GM06990 (cell line): ENCODE measurements around the gene PLCB4.

Source experiments
- DNase-seq: peaks from one replicate; pipeline ENCODE4 v3.0.0-alpha.2; 2011; ENCODE audit not compliant: insufficient read length; ENCODE audit errors: extremely low read depth
- H3K27me3 ChIP-seq: replicated peaks from 2 replicates; pipeline ENCODE4 v1.6.0; 2011; ENCODE audit warnings: low read length; ENCODE audit not compliant: control insufficient read depth, insufficient read depth
- H3K36me3 ChIP-seq: 2 replicates; pipeline ENCODE4 v1.5.1; 2011; ENCODE audit warnings: low read length; ENCODE audit not compliant: control insufficient read depth, insufficient read depth
- H3K4me3 ChIP-seq: replicated peaks from 2 replicates; pipeline ENCODE4 v1.5.1; 2011; ENCODE audit warnings: low read depth, mild to moderate bottlenecking, control low read depth, low read length
- TF ChIP-seq, protein P1 (sequence below): IDR thresholded peaks from 2 replicates; pipeline ENCODE4 v1.5.1; 2011; ENCODE audit warnings: low read length, control low read depth, mild to moderate bottlenecking, inconsistent platforms; ENCODE audit not compliant: insufficient read depth, poor library complexity, severe bottlenecking

The PLCB4 gene

DNA sequence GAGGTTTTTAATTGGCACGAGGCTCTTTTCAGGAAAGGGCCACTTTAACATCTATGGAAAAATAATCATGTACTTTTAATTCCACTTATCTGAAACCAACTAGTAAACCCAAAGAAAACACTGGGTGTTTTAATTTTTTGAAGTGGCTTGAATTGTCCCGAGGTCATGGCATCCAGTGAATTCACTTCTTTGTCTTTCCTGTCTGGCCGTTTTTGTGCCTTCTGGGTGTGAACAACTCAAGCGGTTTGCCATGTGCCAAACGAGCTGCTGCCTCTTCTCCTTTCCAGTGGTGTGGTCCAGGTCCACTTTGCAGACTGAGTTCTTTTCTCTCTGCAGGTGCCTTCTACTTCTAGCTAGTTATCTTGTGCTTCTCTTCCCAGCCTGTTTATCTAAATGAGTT, 117.5 kb downstream of the PLCB4 start:
- no peak for DNase-seq
- no peaks in the 10 kb centered on the region for H3K27me3 ChIP-seq
- TF ChIP-seq, protein P1, sequence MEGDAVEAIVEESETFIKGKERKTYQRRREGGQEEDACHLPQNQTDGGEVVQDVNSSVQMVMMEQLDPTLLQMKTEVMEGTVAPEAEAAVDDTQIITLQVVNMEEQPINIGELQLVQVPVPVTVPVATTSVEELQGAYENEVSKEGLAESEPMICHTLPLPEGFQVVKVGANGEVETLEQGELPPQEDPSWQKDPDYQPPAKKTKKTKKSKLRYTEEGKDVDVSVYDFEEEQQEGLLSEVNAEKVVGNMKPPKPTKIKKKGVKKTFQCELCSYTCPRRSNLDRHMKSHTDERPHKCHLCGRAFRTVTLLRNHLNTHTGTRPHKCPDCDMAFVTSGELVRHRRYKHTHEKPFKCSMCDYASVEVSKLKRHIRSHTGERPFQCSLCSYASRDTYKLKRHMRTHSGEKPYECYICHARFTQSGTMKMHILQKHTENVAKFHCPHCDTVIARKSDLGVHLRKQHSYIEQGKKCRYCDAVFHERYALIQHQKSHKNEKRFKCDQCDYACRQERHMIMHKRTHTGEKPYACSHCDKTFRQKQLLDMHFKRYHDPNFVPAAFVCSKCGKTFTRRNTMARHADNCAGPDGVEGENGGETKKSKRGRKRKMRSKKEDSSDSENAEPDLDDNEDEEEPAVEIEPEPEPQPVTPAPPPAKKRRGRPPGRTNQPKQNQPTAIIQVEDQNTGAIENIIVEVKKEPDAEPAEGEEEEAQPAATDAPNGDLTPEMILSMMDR, result no peak
- no peak overlapping the region for H3K4me3 ChIP-seq
- no peaks in the 10 kb centered on the region for H3K36me3 ChIP-seq

DNA sequence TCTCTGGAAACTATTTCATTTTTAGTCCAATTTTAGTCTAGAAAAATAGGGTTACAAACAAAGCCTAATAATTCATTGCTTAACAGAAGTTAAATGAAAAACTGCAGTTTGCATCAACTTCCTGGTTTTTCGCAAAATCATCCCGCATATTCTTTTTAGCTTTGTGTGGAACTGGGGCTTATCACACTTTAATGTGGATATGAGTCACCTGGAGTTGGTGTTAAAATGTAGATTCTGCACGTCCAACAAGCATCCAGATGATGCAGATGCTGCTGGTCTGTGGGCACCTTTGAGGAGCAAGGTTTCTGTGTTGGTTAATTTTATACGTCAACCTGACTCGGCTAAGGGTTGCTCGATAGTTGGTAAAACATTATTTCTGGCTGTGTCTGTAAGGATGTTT, 126.1 kb downstream of the PLCB4 start:
- H3K36me3 ChIP-seq, result no peaks in the 10 kb centered on the region
- TF ChIP-seq, protein P1, result no peak
- H3K27me3 ChIP-seq, result no peaks in the 10 kb centered on the region; the same call in 1 of the 2 replicates
- H3K4me3 ChIP-seq, result no peak overlapping the region
- no peak for DNase-seq

DNA sequence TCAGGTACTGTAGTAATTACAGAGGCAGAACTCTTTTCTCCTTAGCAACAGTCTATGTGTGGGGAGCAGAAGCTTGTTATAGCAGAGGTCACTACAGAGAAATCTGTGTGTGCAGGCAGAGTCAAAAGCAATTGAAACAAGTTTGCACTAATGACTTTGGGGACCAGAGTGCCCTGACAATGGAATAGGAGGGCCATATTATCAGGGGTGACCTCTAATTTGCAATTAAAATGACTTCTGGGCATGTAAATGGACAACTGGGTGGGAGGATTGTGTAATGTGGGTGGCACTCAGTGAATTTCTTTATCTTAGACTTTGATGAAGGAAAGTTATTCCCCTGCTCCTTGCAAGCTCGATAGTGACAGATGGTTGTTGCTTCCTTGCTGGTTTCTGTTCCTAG, 127.2 kb downstream of the PLCB4 start:
- Histone ChIP-seq H3K27me3 (no peaks in the 10 kb centered on the region; the same call in 1 of the 2 replicates), H3K4me3 (no peak overlapping the region), H3K36me3 (no peaks in the 10 kb centered on the region)
- DNase-seq, result no peak
- TF ChIP-seq, protein P1, result no peak

DNA sequence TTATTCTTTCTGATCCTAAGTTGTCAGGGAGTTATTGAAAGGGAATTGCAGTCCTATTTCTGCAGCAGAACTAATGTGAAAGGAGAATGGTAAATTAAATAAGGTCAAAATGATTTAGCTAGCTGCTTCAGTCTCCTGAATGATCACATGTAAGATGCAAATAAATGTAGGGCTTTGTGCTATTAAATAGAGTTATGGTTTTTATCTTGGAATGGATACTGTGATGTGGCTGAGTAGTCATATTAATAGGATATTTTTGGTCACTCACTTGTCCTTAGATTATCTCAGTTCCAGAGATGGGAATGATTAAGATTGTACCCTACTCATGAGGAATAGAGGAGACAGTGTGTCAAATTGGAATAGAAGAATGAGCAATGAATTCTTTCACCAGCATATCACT, 129.6 kb downstream of the PLCB4 start:
- TF ChIP-seq, protein P1, result no peak
- no peaks in the 10 kb centered on the region; the same call in 1 of the 2 replicates for H3K27me3 ChIP-seq
- no peak for DNase-seq
- H3K4me3 ChIP-seq, result no peak overlapping the region
- no peaks in the 10 kb centered on the region for H3K36me3 ChIP-seq

DNA sequence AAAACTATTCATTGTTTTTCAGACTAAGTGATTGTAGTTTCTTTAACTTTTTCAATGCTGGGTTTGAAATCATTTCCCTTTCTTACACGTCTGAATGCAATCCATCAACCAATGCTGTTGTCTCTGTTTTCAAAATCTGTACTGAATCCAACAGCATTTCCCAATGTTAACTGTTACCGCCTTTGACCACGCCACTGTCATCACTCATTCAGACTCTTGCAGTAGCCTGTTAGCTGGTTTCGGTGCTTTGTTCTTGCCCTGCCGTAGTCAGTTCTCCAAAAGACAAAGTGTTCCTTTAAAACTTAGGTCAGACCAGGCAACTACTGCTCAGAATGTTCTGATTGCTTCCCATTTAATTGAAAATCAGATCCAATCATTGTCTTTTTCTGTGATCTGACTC, 131.3 kb downstream of the PLCB4 start:
- Histone ChIP-seq H3K4me3 (no peak overlapping the region), H3K27me3 (no peaks in the 10 kb centered on the region; the same call in 1 of the 2 replicates), H3K36me3 (no peaks in the 10 kb centered on the region)
- TF ChIP-seq, protein P1, result no peak
- DNase-seq, result no peak

DNA sequence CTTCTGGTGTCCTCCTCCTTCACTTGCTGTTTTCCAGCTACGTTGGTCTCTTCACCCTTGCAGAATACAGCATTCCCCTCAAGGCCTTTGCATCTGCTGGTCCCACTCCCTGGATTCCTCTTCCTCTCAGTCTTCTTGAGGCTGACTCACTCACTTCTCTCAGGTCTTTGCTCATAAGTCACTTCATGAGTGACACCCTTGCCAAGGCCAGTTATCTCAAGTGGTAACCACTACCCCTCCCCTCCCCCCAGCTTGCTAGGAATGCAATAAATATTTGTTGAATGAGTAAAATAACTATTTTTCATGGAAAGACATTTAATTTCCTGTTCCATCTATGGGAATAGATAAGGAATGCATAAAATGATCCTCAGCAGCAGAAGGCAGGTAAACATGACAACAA, 131.7 kb downstream of the PLCB4 start:
- TF ChIP-seq, protein P1, result no peak
- no peaks in the 10 kb centered on the region; the same call in 1 of the 2 replicates for H3K27me3 ChIP-seq
- H3K36me3 ChIP-seq, result no peaks in the 10 kb centered on the region
- DNase-seq, result no peak
- H3K4me3 ChIP-seq, result no peak overlapping the region
